SH-SY5Y (cell line): Measurements from ENCODE around the gene KCNJ6.

Source experiments
- GATA2 ChIP-seq: IDR thresholded peaks from 2 replicates; pipeline ENCODE4 v1.6.1; 2011; ENCODE audit warnings: mild to moderate bottlenecking, low read depth, low read length
- GATA3 ChIP-seq: IDR thresholded peaks from 2 replicates; pipeline ENCODE4 v1.6.1; 2011; ENCODE audit warnings: low read depth, mild to moderate bottlenecking, low read length, moderate library complexity

KCNJ6 gene

DNA sequence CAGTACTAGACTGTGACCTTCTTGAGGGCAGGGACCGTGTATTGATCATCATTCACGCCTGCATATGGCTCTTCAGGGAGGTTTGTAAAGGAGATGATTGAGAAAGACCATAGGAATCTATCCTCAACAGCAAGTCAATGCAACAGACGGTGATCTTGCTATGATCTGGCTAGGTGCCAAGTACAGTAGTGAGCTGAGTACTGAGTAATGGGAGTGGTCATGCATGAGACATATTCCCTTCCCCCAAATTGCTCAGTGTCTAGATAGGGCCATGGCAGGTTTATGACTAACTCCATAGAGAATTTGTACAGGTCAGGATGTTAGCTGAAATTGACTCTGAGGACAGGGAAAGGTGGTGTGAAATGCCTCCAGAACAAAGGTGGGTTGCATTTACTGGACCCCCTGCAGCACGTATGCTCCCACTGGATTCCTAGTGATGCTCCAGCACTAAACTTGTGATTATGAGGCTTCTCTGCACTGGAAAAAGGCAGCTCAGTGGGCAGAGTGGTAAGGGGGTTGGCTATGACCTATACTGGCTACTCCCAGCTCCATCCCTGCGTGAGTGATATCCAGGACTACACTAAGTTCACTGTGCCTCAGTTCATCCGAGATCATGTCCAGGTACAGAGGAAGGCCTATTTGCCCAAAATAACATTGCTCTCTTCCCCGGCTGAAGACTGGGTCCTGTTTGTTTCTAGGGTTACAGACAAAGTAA is 37.2 kb downstream of the KCNJ6 start:
- TF ChIP-seq GATA3 = no peak
- TF ChIP-seq GATA2 = no peak

DNA sequence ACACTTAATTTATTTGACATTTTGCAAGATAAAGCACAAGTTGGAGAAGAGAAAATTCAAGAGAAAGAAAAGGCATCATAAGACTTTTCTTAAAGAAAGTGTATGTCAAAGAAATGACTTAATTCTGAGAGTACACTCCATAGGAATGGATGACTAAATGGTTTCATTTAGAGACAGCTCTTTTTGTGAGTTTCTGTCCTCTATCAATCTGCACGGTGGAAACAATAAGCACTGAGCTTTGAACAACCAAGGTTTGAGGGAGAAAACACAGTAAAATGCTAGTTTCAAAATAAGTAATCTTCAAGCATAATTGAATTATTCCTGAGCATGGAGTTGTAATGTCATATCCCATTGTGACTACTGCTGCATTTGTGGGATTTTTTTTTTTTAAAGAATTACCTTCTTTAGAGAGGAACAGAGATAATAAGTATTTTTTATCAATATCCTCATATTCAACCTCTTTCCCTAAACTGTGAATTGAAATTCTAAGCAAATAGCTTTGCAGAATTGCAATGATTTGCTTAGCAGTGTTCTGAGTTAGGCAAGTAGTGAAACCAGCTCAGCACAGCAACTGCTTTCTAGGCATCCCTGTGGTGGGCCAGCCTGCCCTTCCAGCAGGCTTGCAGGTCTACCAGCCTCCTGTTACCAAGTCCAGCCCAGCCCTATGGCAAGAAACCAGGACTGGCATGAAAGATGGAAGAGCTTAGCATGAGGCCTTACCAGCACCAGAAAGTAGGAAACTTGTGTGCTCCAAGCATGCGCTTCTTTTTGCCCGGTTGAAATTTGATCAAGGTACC is 38.2 kb downstream of the KCNJ6 start:
- TF ChIP-seq GATA2 (no peak), GATA3 (no peak)

DNA sequence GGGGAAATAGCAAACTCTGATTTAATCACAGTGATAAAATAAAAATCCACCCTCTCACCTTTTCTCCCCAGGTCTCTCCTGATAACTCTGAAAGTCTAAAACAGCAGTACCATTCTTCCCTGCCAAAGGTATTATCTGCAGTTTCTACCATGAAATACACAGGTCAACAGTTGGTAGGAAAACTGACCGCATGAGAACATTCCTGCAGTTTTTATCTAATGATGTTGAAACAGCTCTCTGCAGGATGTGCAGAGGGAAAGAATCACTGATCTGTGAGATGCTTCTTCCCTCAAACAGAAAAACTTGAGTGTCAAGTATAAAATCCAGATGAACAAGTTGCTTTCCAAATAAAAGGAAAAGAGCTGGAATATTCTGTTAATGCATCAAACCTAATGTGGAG is 39.1 kb downstream of the KCNJ6 start:
- TF ChIP-seq GATA2 (no peak), GATA3 (no peak)

DNA sequence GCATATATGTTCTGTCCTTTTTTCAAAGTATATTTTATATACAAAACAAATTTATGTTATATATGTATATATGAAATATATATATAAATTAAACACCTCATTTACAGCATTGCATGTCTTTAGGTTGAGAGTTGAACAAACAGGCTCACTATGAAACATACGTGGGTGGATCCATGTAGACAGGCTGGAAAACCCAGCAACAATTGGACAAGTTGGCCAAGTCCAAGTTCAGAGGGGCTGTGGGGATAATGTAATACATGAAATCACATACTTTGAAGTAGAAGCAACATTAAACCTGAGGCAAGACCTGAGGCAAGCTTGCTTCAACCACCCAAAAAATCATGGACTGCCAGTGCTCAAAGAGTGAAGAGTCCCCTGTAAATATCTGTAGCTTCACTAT is 39.7 kb downstream of the KCNJ6 start:
- no peak for TF ChIP-seq GATA3
- TF ChIP-seq GATA2 = no peak

DNA sequence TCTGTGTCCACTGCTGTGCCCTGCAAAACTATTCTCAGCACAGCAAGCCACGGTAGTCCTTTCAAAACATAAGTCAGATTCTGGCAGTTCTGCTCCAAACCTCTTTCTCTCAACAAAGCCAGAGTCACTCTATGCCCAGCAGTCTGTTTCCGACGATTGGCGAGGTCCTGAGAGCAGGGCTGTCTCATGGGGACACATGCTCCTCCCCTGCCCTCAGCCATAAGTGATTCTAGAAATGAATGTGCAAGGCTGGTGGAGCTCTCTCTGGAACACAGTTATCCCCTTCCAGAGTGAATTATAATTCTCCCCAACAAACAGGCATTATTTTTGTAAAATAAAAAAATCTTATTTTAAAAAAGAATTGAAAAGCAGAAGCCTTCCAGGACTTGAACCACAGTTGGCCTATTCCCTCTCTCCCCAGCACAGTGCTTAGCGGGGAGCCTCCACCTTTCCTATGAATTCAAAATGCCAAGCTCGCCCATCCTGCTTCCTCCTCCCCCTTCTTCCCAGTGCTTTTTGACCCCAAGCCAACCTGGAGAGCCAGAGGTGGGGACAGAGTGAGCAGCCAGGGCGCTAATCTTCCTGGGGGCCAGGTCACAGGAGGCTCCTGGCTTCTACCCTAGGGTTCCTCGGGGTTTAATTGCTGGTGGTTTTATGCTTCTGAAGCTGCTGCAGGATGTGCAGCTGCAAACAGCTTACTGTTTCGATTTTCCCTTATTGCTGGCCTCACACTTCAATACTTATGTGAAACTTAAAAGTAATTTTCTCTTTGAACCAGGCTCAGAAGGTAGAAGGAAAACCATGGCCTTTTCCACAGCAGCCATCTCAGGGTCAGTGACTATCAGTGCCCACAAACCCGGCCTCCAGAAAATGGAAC is 41.1 kb downstream of the KCNJ6 start:
- TF ChIP-seq GATA2 = no peak
- no peak for TF ChIP-seq GATA3

DNA sequence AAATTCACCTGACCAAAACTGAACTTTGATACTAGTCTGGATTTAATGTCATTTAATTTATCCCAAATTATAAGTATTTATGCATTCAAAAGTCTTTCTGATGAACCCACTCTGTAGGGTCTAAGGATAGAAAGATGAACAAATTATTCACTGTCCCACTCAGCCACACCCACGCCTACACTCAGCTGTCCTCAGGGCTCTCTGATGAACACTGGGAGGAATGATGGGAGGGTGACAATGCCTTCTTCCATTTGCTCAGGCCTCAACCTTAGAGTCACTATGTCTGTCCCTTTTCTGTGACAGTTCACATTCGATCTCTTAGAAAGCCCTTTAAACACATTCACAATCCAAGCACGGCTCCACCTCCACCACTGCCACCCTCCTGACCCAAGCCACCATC is 41.8 kb downstream of the KCNJ6 start:
- TF ChIP-seq GATA2 (no peak), GATA3 (no peak)

DNA sequence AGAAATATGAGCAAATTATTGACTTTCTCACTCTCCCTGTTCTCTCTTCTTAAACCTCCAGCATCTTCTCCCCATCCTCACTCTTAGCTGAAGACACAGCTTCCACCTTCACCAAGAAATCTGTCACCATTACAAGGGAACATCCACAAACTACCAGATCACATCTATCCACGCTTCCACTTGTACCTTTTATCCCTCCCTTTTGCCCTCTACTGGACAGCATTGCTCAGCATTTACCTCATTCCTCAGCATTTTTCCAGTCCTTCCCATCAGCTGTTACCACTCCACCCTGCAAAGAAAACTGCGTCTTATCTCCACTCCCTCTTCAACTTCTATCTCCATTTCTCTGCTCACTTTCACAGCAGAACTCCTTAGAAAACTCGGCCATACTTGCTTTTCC is 42.6 kb downstream of the KCNJ6 start:
- no peak for TF ChIP-seq GATA3
- no peak for TF ChIP-seq GATA2

DNA sequence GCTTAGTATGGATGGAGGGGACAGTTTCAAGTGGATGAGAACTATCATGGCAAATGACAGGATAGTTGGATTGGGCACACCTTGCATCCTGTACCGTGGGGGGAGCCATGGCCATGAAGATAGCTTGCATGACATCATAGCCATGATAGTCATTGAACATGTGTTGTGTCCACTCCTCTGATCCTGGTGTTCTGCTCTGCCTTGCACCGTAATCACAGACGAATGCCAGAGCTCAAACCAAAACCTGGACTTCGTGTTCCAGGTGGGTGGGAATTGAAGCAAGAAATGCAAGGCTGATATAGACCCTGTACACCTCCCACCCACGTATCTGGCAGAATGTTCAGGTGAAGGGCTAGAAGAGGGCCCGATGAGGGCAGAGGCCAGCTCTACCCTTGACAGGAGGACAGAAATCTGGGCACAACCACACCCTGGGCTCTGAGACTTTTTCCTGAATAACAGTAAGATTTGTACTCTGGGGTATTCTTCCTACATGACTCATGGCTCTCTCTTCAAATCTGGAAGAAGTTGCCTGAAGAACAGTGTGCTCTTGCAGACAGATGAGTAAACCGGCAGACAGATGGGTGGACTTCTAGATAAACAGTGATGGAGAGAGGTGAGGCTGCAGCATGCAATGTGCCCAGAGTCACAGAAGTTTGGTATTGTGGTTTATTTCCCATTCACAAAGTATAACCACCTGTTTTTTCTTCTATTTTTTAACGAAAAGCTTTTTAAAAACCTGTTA is 45.0 kb downstream of the KCNJ6 start:
- TF ChIP-seq GATA2 = no peak
- TF ChIP-seq GATA3 = no peak

DNA sequence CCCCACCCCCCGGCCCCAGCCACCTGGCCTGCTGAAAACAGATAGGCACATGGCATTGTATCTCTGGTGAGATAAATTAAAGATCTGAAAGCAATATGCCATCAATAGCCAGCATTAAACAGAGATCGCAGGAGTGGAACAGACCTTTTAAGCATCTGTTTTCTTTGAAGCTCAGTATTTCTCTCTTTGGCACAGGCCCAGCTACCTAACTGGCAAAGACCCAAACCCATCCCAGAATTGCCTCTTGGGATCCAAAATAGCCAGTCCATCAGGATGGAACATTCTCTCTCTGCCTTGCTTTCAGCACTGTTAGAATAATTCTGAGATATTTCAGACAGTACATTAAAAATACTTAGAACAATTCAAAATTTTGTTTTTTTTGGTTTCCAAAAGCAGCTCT is 46.0 kb downstream of the KCNJ6 start:
- TF ChIP-seq GATA2 (no peak), GATA3 (no peak)

DNA sequence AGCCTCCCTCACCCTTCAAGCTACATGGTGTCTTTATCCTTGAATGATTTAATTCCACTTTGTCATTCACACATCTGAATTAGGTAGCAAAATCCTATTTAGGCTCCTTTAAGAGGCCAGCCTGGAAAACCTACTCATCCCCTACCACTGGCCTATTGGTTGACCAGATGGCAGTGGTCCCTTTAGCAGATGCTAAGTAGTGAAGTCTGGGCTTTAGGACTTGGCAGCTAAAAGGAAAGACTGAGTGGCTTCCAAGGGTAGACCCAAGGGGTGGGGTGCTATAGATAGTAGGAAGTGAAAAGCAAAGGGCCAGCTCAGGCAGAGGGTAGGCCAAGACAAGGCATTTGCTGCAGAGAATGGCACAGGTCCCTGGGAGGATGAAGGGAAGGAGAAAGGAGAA is 46.6 kb downstream of the KCNJ6 start:
- TF ChIP-seq GATA3 = no peak
- no peak for TF ChIP-seq GATA2

DNA sequence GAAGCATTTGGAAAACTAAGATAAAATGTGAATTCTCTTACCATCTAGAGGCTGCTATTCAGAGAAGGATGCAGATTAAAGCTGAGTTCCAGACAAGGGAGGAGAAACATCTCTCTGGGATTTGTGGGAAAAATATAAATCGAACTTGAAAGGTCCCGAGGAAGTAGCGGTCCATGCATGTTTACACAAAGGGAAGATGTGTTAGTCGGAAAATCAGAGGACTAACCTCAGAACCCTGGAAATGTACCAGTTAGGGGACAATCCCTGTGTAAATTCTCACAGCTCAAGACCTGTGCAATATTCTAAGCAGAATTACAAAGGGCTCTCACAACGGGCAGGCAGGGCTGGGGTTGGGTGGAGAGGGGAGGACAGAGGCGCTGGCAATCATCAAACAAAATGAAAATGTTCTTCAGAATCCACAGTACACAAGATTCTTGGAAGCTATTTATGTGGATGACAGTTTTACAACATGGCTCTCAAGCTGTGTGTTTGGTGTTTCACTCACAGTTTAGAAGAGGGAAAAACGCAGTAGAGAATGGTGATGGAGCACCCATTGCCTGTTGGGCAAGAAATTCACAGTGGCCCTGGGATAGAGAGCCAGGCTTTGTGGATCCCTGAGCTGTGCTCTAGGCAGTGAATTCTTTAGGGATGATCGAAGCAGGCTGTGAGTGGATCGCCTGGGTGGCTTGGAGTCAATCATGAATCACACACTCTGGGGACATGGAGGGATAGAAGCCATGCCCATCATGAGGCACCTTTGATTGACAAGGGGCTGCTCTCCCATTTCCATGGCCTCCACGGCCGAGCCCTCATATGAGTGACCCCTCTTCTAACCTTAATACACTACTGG is 47.6 kb downstream of the KCNJ6 start:
- TF ChIP-seq GATA3 (no peak), GATA2 (no peak)

DNA sequence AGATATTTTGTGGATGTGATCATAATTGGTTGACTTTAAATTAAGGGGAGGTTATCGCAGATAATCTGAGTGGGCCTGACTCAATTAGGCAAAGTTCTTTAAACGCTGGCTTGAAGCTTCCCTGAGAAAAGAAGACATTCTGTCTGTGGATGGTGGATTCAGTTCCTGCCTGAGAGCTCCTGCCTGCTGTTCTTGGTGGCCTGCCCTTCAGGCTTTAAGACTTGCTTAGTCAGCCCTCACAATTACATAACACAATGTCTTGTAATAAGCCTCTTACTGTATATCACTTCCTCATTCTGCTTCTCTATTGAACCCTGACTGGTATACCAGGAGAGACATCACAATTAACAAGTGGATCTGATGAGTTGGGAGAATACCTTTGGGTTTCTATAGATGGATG is 50.2 kb downstream of the KCNJ6 start:
- TF ChIP-seq GATA2 = no peak
- TF ChIP-seq GATA3 = no peak

DNA sequence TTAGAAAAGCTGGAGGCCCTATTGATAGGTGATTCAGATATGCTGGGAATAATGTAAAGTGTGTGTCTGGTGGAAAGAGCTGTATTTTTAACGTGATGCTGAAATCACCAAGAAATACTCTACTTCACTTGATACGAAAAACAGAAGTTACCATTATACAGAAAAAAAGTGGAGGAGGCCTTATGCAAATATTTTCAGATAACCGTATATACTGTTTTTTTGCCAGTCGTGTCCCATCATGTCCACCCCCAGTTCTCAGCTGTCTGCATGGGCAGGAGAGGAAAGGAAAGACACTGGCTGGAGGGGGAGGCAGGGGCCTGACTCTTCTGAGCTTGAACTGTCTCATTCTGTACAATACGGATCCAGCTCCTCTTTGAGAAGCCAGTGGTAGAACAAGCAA is 51.1 kb downstream of the KCNJ6 start:
- TF ChIP-seq GATA2 (no peak), GATA3 (no peak)

DNA sequence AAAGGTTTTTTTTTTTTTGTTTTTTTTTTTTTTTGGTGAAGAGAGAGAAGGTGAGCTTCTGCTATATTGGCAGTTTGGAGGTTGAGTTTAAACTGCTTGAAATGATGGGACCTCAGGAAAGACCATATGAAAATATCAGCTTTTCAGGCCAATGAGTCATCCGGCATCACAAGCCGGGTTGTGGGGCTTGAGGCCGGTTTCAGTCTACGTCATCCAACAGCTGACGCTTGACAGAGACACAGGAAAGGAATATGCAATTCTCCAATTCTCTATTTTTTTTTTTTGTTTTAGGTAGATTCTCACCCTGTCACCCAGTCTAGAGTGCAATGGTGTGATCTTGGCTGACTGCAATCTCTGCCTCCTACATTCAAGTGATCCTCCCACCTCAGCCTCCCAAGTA is 52.4 kb downstream of the KCNJ6 start:
- no peak for TF ChIP-seq GATA2
- no peak for TF ChIP-seq GATA3
